HG03439 (cell line): Measurements from ENCODE around the gene DUS1L.

Experiments used
- ATAC-seq: cut with Tn5 transposase; IDR thresholded peaks from one replicate; pipeline ENCODE4 v1.9.1; 2021; ENCODE audit warnings: mild to moderate bottlenecking, moderate library complexity; ENCODE audit not compliant: unreplicated experiment

DUS1L gene

GRCh38 chr17:82077617-82078358 is 12.2 kb upstream of the DUS1L start:
- no peak for ATAC-seq

GRCh38 chr17:82076785-82077591 is 11.4 kb upstream of the DUS1L start:
- no peak for ATAC-seq

DNA sequence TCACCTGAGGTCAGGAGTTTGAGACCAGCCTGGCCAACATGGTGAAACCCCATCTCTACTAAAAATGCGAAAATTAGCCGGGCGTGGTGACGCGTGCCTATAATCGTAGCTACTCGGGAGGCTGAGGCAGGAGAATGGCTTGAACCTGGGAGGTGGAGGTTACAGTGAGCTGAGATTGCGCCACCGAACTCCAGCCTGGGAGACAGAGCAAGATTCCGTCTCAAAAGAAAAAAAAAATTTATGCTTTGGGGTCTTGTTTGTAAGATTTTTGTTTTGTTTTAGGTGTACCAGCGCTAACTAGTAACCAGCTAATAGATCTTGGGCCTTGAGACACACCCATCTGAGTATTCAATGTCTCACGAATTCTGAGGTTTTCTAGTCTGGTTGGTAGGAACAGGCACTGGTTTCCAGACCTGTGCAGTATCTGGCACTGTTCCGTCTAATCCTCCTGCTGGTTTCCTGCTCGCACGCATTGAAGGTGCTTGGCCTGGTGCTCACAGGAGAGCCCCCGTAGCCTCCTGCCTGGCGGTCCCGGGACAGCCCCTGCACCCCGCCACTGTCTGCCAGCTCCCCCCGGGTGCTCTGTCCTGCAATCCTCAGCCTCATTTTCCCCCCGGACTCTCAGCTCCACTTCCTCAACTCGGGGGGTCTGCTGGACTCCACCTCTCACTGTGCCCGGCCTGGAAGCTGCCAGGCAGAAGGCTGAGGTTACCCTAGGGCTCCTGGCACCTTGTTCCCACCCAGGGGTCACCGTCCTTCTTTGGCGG is 10.6 kb upstream of the DUS1L start:
- ATAC-seq, result no peak

GRCh38 chr17:82073446-82073845 is 7.8 kb upstream of the DUS1L start:
- ATAC-seq, result no peak

- no peak for ATAC-seq
Observed at GRCh38 chr17:82072827-82073226, 7.2 kb upstream of the DUS1L start.

DNA sequence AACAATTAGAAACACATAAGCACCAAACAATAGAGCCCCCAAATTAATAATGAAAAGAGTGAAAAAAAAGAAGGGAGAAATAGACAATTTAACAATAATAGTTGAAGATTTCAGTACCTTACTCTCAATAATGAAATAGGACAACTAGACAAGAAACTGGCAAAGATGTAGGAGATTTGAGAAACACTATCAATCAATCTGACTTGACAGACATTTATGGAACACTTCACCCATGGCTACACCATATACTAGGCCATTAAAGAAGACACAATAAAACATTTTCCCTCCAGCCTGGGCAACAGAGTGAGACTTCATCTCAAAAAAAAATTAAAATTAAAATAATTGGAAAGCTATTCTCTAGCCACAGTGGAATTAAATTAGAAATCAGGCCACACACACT is 5.0 kb upstream of the DUS1L start:
- no peak for ATAC-seq

DNA sequence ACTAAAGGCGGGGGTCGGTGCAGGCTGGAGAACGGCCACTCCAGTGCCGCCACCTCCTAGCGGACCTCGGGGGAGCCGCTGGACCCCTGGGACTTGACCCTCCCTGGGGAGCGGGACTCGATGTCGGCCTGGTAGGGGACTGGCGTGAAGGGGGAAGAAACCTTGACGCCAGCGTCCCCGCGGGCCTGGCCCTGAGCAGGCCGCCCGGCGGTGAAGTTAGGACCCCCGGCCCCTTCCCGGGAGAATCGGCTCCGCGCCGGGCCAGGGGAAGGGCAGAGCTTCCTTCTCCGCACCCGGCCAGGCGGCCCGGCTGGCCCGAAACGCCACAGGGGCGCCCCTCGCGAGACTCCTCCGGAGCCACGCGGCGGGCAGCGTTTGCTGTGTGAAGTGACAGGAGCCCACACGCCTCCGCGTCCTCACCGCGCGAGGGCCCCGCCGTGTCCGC is 389 bp downstream of the DUS1L start:
- ATAC-seq, result no peak

GRCh38 chr17:82064433-82065192 is 991 bp downstream of the DUS1L start:
- no peak for ATAC-seq

GRCh38 chr17:82063424-82064415 is 1.9 kb downstream of the DUS1L start:
- no peak for ATAC-seq

DNA sequence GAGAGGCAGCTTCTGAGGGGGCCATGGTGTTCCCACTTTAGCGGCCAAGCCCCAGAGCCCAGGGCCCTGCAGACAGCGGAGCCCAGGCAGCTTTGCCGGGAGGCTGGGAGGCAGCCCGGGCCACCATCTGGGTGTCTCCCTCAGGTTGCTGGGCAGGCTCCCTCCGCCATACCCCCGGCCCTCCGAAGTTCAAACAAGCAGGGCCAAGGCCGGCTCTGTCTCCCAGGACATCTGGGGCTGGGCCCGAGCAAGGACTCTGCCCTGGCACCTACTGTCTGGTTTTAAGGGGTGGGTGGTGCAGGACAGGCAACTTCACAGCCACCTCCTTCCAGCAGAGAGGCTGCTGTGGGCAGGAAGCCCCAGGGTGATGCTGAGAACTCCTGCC is 2.6 kb downstream of the DUS1L start:
- no peak for ATAC-seq

DNA sequence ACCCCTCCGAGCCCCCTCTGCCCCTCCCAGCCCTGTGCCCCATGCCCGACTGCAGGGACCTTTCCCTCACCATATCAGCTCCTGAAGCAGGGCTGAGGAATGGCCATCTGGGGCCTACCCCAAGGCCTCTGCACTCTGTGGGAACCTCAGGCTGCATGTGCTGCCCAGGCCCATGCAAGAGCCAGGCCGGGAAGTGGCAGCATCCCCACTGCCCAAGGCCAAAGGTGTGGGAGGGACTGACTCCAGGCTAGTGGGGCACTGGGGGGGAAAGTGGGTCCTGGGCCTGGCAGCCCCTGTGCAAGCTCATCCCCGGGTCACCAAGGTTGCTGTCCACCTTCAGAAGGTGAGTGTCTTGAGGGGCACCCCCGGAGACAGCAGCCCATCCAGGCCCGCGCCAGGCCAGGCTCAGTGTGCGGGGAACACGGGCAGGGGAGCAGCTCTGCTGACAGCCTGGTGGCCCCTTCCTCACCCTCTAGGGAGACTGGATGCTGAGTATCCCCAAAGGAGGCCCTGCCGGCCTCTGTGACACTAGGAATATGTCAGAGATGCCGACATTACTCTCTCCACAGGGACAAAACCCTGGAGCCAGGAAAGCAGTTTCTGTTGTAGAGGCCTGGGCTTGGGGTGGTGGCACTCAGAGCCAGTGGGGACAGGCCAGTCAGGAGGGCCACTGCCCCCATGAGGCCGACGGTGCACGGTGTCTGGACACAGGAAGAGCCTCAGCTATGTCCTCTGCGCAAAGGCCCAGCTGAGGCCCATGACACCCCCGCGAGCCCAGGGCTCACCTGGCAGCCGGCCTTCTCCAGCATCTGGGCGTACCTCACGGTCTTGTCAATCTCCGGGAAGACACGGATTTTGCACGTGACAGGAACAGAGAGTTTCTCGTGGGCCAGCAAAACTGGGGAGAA is 3.3 kb downstream of the DUS1L start:
- ATAC-seq, result no peak

- no peak for ATAC-seq
Observed at GRCh38 chr17:82061047-82061925, 4.3 kb downstream of the DUS1L start.

- no peak for ATAC-seq
Observed at GRCh38 chr17:82060614-82061013, 5.0 kb downstream of the DUS1L start.

- ATAC-seq, result no peak
Observed at GRCh38 chr17:82060001-82060380, 5.6 kb downstream of the DUS1L start.

DNA sequence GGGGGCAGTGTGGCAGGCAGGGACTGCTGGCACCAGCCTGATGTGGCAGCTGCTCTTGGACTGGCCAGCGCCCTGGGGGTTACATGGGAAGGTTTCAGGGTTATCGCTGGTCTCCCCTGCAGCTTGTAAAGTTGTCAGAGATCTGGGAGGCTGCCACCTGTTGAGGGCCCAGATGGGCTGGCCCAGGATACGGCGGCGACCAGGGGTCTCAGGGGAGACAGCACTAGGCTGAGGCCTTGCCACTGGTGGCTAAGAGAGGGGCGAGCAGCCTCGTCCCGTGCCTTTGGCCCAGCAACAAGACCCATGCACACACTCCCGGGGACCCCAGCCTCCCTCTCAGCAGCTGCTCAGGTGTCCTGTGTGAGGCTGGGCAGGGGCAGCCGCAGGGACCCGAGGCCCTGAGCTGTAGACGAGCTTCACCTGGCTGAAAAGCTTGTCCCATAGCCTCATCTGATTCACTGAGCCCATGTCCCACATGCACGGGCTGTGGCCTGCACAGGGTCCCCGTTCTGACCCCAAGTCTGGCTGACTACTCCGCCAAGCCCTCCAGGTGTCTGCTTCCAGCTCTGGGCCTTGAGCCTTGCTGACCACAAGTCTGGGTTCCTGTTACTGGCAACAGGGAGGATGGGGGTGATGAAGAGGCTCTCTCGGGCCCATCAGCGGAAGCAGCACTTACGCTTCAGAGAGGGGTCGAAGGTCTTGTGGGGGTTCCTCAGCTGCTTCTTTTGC is 6.2 kb downstream of the DUS1L start:
- ATAC-seq, result no peak

DNA sequence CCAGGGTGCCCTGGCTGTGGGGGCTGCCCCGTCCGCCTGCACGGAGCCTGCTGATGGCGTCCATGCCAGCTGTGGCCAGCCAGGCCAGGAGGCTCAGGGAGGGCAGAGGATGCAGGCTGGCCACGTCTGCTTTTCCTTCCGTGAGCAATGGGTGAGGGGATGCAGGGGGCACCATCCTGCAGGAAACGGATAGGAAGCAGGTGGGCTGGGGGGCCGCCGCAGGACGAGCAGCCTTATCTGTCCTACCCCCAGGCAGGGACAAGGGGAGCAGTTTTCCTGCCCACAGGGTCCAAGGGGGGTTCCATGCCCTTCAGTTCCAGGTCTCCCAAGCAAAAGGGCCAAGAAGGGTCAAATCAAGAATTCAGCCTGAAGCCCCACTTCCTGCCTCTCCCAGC is 6.8 kb downstream of the DUS1L start:
- ATAC-seq, result no peak

GRCh38 chr17:82058230-82058854 is 7.3 kb downstream of the DUS1L start:
- no peak for ATAC-seq
